Keratinocyte (primary cell): ENCODE data around the gene BFSP1. TPM values are rescaled to one million over a fixed set of nuclear protein-coding genes. Genes with fewer than 3 reads are reported as not detected.

ENCODE experiments used
- DNase-seq: peaks from one replicate; pipeline ENCODE4 v3.0.0-alpha.2; 2011; ENCODE audit warnings: low read depth, missing footprints, low spot score
- FAIRE-seq: peaks from 2 replicates; lab custom pipeline; 2011; peaks lifted over from hg19 to GRCh38; lab: Jason Lieb, UNC
- H2AFZ ChIP-seq: 2 replicates; pipeline ENCODE4 v1.6.0; 2012; ENCODE audit warnings: low read length, control low read depth, inconsistent platforms; ENCODE audit not compliant: control insufficient read depth
- H3K27ac ChIP-seq: 2 replicates; pipeline ENCODE4 v1.5.1; 2011; ENCODE audit warnings: low read length; ENCODE audit not compliant: control insufficient read depth, insufficient read depth
- H3K27me3 ChIP-seq: 3 replicates; pipeline ENCODE4 v1.6.0; 2011; ENCODE audit warnings: low read length; ENCODE audit not compliant: control insufficient read depth, insufficient read depth; ENCODE audit errors: extremely low read depth
- H3K36me3 ChIP-seq, 2 experiments: 2 replicates in 1 of 2; 3 replicates in 1 of 2; pipeline ENCODE4 v1.5.1; 2011; ENCODE audit warnings: low read length in 2 of 2, mild to moderate bottlenecking in 1 of 2; ENCODE audit not compliant: control insufficient read depth in 2 of 2, insufficient read depth in 2 of 2; ENCODE audit errors: extremely low read depth in 1 of 2
- H3K4me1 ChIP-seq: 3 replicates; pipeline ENCODE4 v1.5.1; 2011; ENCODE audit warnings: low read length; ENCODE audit not compliant: control insufficient read depth, insufficient read depth; ENCODE audit errors: extremely low read depth
- H3K4me2 ChIP-seq: 3 replicates; pipeline ENCODE4 v1.6.0; 2011; ENCODE audit warnings: low read depth, low read length; ENCODE audit not compliant: control insufficient read depth, insufficient read depth; ENCODE audit errors: extremely low read depth
- H3K4me3 ChIP-seq, 3 experiments: fragments of 200-600 bp in 1 of 3; sonication (generic) in 1 of 3; 2 replicates in 2 of 3; 3 replicates in 1 of 3; pipeline ENCODE4 v1.5.1; 2011 to 2016; ENCODE audit warnings: low read length in 3 of 3, mild to moderate bottlenecking in 3 of 3, control low read depth in 2 of 3, inconsistent platforms in 1 of 3, low read depth in 1 of 3, mixed read lengths in 1 of 3, mixed run types in 1 of 3, moderate library complexity in 1 of 3; ENCODE audit not compliant: control insufficient read depth in 2 of 3, insufficient read depth in 2 of 3; ENCODE audit errors: extremely low read depth in 1 of 3
- H3K79me2 ChIP-seq: 2 replicates; pipeline ENCODE4 v1.6.0; 2012; ENCODE audit warnings: low read length; ENCODE audit not compliant: control insufficient read depth, insufficient read depth
- H3K9ac ChIP-seq: 3 replicates; pipeline ENCODE4 v1.6.0; 2011; ENCODE audit warnings: low read length; ENCODE audit not compliant: control insufficient read depth, insufficient read depth; ENCODE audit errors: extremely low read depth
- H3K9me1 ChIP-seq: 3 replicates; pipeline ENCODE4 v1.6.0; 2011; ENCODE audit warnings: low read length; ENCODE audit not compliant: control insufficient read depth, insufficient read depth; ENCODE audit errors: extremely low read depth
- H3K9me3 ChIP-seq: 2 replicates; pipeline ENCODE4 v1.5.1; 2012; ENCODE audit warnings: low read depth, low read length; ENCODE audit not compliant: control insufficient read depth
- H4K20me1 ChIP-seq: 3 replicates; pipeline ENCODE4 v1.6.0; 2011; ENCODE audit warnings: low read length; ENCODE audit not compliant: control insufficient read depth, insufficient read depth; ENCODE audit errors: extremely low read depth
- CTCF ChIP-seq, 3 experiments: IDR thresholded peaks in 1 of 3; conservative IDR thresholded peaks in 1 of 3; optimal IDR thresholded peaks in 1 of 3; 2 replicates in 2 of 3; 3 replicates in 1 of 3; pipeline versions ENCODE3 to v1.5.1; 2011; ENCODE audit warnings: low read length in 3 of 3, mild to moderate bottlenecking in 3 of 3, moderate library complexity in 2 of 3, control low read depth in 1 of 3, inconsistent platforms in 1 of 3; ENCODE audit not compliant: insufficient read depth in 2 of 3; ENCODE audit errors: extremely low read depth in 1 of 3
- EZH2 ChIP-seq: IDR thresholded peaks from one replicate; pipeline ENCODE4 v1.6.1; 2012; ENCODE audit warnings: inconsistent platforms, mild to moderate bottlenecking, low read length, moderate library complexity
- dilution Hi-C: fragments of 300-500 bp; cut with MboI; formaldehyde crosslinking; loops from one replicate; pipeline ENCODE4 v1.7.0; 2020; ENCODE audit warnings: low sequenced_read_pairs; ENCODE audit not compliant: extremely low pct_ligation_motif_present
- polyA plus RNA-seq, 5 experiments: library from polyadenylated mRNA; depleted of rRNA in 3 of 5; stranded (reverse) in 3 of 5; stranded (forward) in 1 of 5; unstranded in 1 of 5; fragments of >200 nt; gene quantifications; 1 replicate in 1 of 5; 2 replicates in 3 of 5; 3 replicates in 1 of 5; pipeline versions ENCODE4 v1.2.1 to v1.2.3, GENCODE V29; 2011 to 2012; ENCODE audit warnings: missing spikeins in 2 of 5, low read depth in 1 of 5, low replicate concordance in 1 of 5

Gene BFSP1
- polyA plus RNA-seq, 1 donor (not counting 4 experiments of a cell fraction or from before 2014, with no cell fraction given), result 2.2 TPM

GRCh38 chr20:17559338-17559737 lies 28.2 kb upstream of the BFSP1 start:
- dilution Hi-C loops, result no loop called here
- Histone ChIP-seq H3K27ac (peak overlapping the region; percentile 99), H3K36me3 (no peaks in the 10 kb centered on the region), H3K4me2 (peak overlapping the region; percentile 88), H3K9ac (peak overlapping the region; percentile 91), H3K27me3 (no peaks in the 10 kb centered on the region), H3K9me3 (no peaks in the 10 kb centered on the region), H2AFZ (no peak overlapping the region), H3K79me2 (no peaks in the 10 kb centered on the region), H3K4me3 (peak overlapping the region in 2 of 3 experiments; percentile 73 to 78), H3K4me1 (peaks cover 52% of the 10 kb centered on the region), H4K20me1 (no peaks in the 10 kb centered on the region), H3K9me1 (no peaks in the 10 kb centered on the region)
- TF ChIP-seq EZH2, result no peak
- TF ChIP-seq CTCF (optimal IDR thresholded peaks at IDR 0.05 in 1 of 3, IDR thresholded peaks at IDR 0.05 in 1 of 3, conservative IDR thresholded peaks at IDR 0.05 in 1 of 3; ENCODE audit: extremely low read depth in 1 of 3, insufficient read depth in 2 of 3, low read length in 3 of 3), result no peak
- DNase-seq, result no peak
- no peak for FAIRE-seq

- FAIRE-seq, result no peak
- H3K79me2 ChIP-seq, result no peaks in the 10 kb centered on the region
These were observed 27.7 kb upstream of the BFSP1 start for GRCh38 chr20:17558941-17559304.

More at GRCh38 chr20:17558941-17559304, 27.7 kb upstream of the BFSP1 start:
- no peaks in the 10 kb centered on the region for H3K9me3 ChIP-seq
- TF ChIP-seq CTCF (optimal IDR thresholded peaks at IDR 0.05 in 1 of 3, IDR thresholded peaks at IDR 0.05 in 1 of 3, conservative IDR thresholded peaks at IDR 0.05 in 1 of 3; ENCODE audit: extremely low read depth in 1 of 3, insufficient read depth in 2 of 3, low read length in 3 of 3) (no peak), EZH2 (no peak)
- H4K20me1 ChIP-seq, result no peaks in the 10 kb centered on the region
- peak overlapping the region; percentile 99 for H3K27ac ChIP-seq
- no peaks in the 10 kb centered on the region for H3K27me3 ChIP-seq
- peak overlapping the region; percentile 91 for H3K9ac ChIP-seq
- H3K9me1 ChIP-seq, result no peaks in the 10 kb centered on the region
- peaks cover 52% of the 10 kb centered on the region for H3K4me1 ChIP-seq
- H3K36me3 ChIP-seq, result no peaks in the 10 kb centered on the region
- peak overlapping the region in 2 of 3 experiments; percentile 73 to 78 for H3K4me3 ChIP-seq
- H3K4me2 ChIP-seq, result peak overlapping the region; percentile 88
- no peak for DNase-seq
- H2AFZ ChIP-seq, result no peak overlapping the region
- dilution Hi-C loops, result no loop called here
